ENCODE data around the gene CCDC63.

- TF ChIP-seq POLR2A (IDR thresholded peaks at IDR 0.05) (no peak), CTCF (IDR thresholded peaks at IDR 0.05) (no peak)
Observed at GRCh38 chr12:110798461-110798860, 48.3 kb upstream of the CCDC63 start.

Measured in gastroesophageal sphincter (tissue), 3 donors.